GM06990 (cell line): ENCODE data around the gene PRLH.

ENCODE experiments used
- DNase-seq: peaks from one replicate; pipeline ENCODE4 v3.0.0-alpha.2; 2011; ENCODE audit not compliant: insufficient read length; ENCODE audit errors: extremely low read depth
- H3K27me3 ChIP-seq: replicated peaks from 2 replicates; pipeline ENCODE4 v1.6.0; 2011; ENCODE audit warnings: low read length; ENCODE audit not compliant: control insufficient read depth, insufficient read depth
- H3K36me3 ChIP-seq: 2 replicates; pipeline ENCODE4 v1.5.1; 2011; ENCODE audit warnings: low read length; ENCODE audit not compliant: control insufficient read depth, insufficient read depth
- H3K4me3 ChIP-seq: replicated peaks from 2 replicates; pipeline ENCODE4 v1.5.1; 2011; ENCODE audit warnings: low read depth, mild to moderate bottlenecking, control low read depth, low read length
- CTCF ChIP-seq: IDR thresholded peaks from 2 replicates; pipeline ENCODE4 v1.5.1; 2011; ENCODE audit warnings: low read length, control low read depth, mild to moderate bottlenecking, inconsistent platforms; ENCODE audit not compliant: insufficient read depth, poor library complexity, severe bottlenecking

Gene PRLH

GRCh38 chr2:237590272-237591140, 24.1 kb downstream of the PRLH start, which contains the start of gene RAB17:
RAB17 (minus strand) TSS chr2:237590734; CDS start chr2:237586154, 4,580 bp downstream.
- DNase-seq, result no peak
- no peaks in the 10 kb centered on the region for H3K27me3 ChIP-seq
- no peak within 1 kb of the TSS for H3K4me3 ChIP-seq
- no peak for TF ChIP-seq CTCF
- no peaks in the 10 kb centered on the region for H3K36me3 ChIP-seq

- Histone ChIP-seq H3K27me3 (no peaks in the 10 kb centered on the region), H3K36me3 (no peaks in the 10 kb centered on the region), H3K4me3 (no peak overlapping the region)
- DNase-seq, result no peak
- no peak for TF ChIP-seq CTCF
These were observed 24.9 kb downstream of the PRLH start for GRCh38 chr2:237591141-237591881.

- no peak for TF ChIP-seq CTCF
These were observed 26.1 kb downstream of the PRLH start for GRCh38 chr2:237592425-237592980.

GRCh38 chr2:237593036-237593435, 26.7 kb downstream of the PRLH start:
- no peak for TF ChIP-seq CTCF
- Histone ChIP-seq H3K4me3 (no peak overlapping the region), H3K27me3 (no peaks in the 10 kb centered on the region), H3K36me3 (no peaks in the 10 kb centered on the region)
- DNase-seq, result no peak

More at GRCh38 chr2:237592425-237592980, 26.1 kb downstream of the PRLH start:
- H3K27me3 ChIP-seq, result no peaks in the 10 kb centered on the region
- DNase-seq, result no peak
- no peaks in the 10 kb centered on the region for H3K36me3 ChIP-seq
- no peak overlapping the region for H3K4me3 ChIP-seq

GRCh38 chr2:237593596-237594320, 27.4 kb downstream of the PRLH start:
- Histone ChIP-seq H3K4me3 (no peak overlapping the region), H3K36me3 (no peaks in the 10 kb centered on the region), H3K27me3 (no peaks in the 10 kb centered on the region)
- no peak for TF ChIP-seq CTCF
- no peak for DNase-seq
